ENCODE data around the gene FBF1. TPM values are rescaled to one million over a fixed set of nuclear protein-coding genes. Genes with fewer than 3 reads are reported as not detected.

Gene FBF1
- total and polyA plus RNA-seq, 9 of the 15 experiments (the other 6 are each of a cell fraction or from before 2014, with no cell fraction given) = 0.46 to 14.9 (median 7.5) TPM

DNA sequence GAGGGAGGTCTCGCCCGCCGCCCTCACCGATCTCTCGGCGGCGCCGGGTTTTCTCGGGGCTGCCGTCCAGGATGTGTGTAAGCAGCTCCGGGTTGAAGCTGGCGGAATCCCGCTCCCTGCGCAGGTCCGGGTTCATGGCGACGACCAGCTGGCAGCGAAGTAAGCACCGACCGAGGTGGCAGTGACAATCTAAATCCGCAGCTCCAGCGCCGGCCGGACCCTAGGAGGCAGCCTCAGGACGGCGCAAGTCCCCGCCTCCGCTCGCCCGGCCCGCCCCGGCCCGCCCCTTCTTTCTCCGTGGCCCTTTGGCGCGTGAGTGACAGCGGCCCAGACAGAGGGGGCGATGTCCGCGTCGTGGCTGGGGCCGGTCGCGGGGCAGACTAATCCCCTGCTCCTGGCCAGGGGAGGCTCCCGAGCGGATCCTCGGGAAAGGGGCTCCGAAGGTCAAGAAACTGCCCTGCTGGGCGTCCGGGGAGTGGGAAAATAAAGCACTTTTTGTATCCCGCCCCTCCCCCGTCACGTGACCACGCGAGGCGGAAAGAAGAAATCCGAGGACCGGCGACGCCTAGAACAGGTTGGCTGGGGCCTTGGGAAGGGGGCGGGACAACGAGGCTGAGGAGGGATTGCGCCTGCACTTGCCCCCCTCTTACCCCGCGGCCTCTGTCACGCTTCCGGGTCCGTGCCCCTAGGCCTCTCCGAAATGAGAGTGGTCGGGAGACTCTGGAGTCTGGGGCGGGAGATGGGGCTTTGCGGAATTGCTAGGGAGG, 38.3 kb upstream of the FBF1 start, which contains the start of the genes ACOX1 and TEN1 (continued):
- TF ChIP-seq, protein P1, sequence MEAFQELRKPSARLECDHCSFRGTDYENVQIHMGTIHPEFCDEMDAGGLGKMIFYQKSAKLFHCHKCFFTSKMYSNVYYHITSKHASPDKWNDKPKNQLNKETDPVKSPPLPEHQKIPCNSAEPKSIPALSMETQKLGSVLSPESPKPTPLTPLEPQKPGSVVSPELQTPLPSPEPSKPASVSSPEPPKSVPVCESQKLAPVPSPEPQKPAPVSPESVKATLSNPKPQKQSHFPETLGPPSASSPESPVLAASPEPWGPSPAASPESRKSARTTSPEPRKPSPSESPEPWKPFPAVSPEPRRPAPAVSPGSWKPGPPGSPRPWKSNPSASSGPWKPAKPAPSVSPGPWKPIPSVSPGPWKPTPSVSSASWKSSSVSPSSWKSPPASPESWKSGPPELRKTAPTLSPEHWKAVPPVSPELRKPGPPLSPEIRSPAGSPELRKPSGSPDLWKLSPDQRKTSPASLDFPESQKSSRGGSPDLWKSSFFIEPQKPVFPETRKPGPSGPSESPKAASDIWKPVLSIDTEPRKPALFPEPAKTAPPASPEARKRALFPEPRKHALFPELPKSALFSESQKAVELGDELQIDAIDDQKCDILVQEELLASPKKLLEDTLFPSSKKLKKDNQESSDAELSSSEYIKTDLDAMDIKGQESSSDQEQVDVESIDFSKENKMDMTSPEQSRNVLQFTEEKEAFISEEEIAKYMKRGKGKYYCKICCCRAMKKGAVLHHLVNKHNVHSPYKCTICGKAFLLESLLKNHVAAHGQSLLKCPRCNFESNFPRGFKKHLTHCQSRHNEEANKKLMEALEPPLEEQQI (IDR thresholded peaks at IDR 0.05) = no peak
- peak; percentile 91 for TF ChIP-seq SUPT5H (IDR thresholded peaks at IDR 0.05)
- TF ChIP-seq SMAD4 (CRISPR knock-in tag; conservative IDR thresholded peaks at IDR 0.05) = peak; percentile 88
- peak; percentile 76; the same call in 1 of the 2 replicates for TF ChIP-seq POLR2AphosphoS2 (IDR thresholded peaks at IDR 0.05; ENCODE audit: low read length)
- no peak for TF ChIP-seq PPARD (CRISPR knock-in tag; IDR thresholded peaks at IDR 0.05)
- no peak for TF ChIP-seq XRCC4 (IDR thresholded peaks at IDR 0.05; ENCODE audit: extremely low read depth, insufficient read depth, insufficient read length)
- TF ChIP-seq RAD51 (IDR thresholded peaks at IDR 0.05; ENCODE audit: borderline replicate concordance, low read depth) = peak; percentile 100
- TF ChIP-seq RBBP5 (IDR thresholded peaks at IDR 0.05; ENCODE audit: borderline replicate concordance, insufficient read depth, low read length, poor library complexity, severe bottlenecking) = peak; percentile 72
- TF ChIP-seq FOSL1 (tag; conservative IDR thresholded peaks at IDR 0.05) = no peak
- no peak for TF ChIP-seq STAT5A (IDR thresholded peaks at IDR 0.05; ENCODE audit: borderline replicate concordance, low read length)
- TF ChIP-seq MAFF (IDR thresholded peaks at IDR 0.05; ENCODE audit: low read length) = no peak
- TF ChIP-seq KHSRP (IDR thresholded peaks at IDR 0.05) = no peak
- TF ChIP-seq ZFX (CRISPR knock-in tag; IDR thresholded peaks at IDR 0.05) = peak; percentile 97
- TF ChIP-seq BRCA1 (IDR thresholded peaks at IDR 0.05) = no peak
- TF ChIP-seq BRCA1 (CRISPR knock-in tag; IDR thresholded peaks at IDR 0.05) = no peak
- peak; percentile 97 for TF ChIP-seq BHLHE40 (IDR thresholded peaks at IDR 0.05; ENCODE audit: low read length)
- TF ChIP-seq ZNF212 (CRISPR knock-in tag; IDR thresholded peaks at IDR 0.05) = no peak
- TF ChIP-seq KDM1A (IDR thresholded peaks at IDR 0.05) = 0 out of 4 replicates have a peak, but pooled peaks of 1 of the 2 experiments have one; percentile 17
- no peak for TF ChIP-seq SMARCA5 (IDR thresholded peaks at IDR 0.05)
- TF ChIP-seq, protein P2, sequence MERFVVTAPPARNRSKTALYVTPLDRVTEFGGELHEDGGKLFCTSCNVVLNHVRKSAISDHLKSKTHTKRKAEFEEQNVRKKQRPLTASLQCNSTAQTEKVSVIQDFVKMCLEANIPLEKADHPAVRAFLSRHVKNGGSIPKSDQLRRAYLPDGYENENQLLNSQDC (CRISPR knock-in tag; IDR thresholded peaks at IDR 0.05) = no peak
- TF ChIP-seq CREBBP (IDR thresholded peaks at IDR 0.05; ENCODE audit: low read depth, low read length) = no peak
- TF ChIP-seq ZNF699 (CRISPR knock-in tag; IDR thresholded peaks at IDR 0.05; ENCODE audit: insufficient replicate concordance) = no peak
- TF ChIP-seq ZNF224 (CRISPR knock-in tag; IDR thresholded peaks at IDR 0.05) = no peak
- peak; percentile 66; the same call in 1 of the 2 replicates for TF ChIP-seq ATF7 (IDR thresholded peaks at IDR 0.05)
- TF ChIP-seq ZNF165 (CRISPR knock-in tag; IDR thresholded peaks at IDR 0.05; ENCODE audit: borderline replicate concordance) = no peak
- TF ChIP-seq, protein P3, sequence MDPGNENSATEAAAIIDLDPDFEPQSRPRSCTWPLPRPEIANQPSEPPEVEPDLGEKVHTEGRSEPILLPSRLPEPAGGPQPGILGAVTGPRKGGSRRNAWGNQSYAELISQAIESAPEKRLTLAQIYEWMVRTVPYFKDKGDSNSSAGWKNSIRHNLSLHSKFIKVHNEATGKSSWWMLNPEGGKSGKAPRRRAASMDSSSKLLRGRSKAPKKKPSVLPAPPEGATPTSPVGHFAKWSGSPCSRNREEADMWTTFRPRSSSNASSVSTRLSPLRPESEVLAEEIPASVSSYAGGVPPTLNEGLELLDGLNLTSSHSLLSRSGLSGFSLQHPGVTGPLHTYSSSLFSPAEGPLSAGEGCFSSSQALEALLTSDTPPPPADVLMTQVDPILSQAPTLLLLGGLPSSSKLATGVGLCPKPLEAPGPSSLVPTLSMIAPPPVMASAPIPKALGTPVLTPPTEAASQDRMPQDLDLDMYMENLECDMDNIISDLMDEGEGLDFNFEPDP (CRISPR knock-in tag; IDR thresholded peaks at IDR 0.05) = no peak
- peak; percentile 91 for TF ChIP-seq NFIC (IDR thresholded peaks at IDR 0.05)
- TF ChIP-seq SPI1 (IDR thresholded peaks at IDR 0.05; ENCODE audit: borderline replicate concordance, low read depth, low read length) = no peak
